Sigmoid colon (tissue), 4 donors: ENCODE measurements around the gene AADAT.

Experiments used
- EP300 ChIP-seq, 4 donors: sonication (generic); formaldehyde crosslinking; IDR thresholded peaks; one replicate each; pipeline ENCODE4 v1.6.1; 2017; ENCODE audit warnings: antibody characterized with exemption in 4 of 4
- POLR2A ChIP-seq, 2 donors: fragments of 450-650 bp; IDR thresholded peaks; one replicate each; pipeline ENCODE4 v1.6.1; 2016; ENCODE audit warnings: antibody characterized with exemption in 2 of 2, mild to moderate bottlenecking in 2 of 2, moderate library complexity in 2 of 2
- POLR2AphosphoS5 ChIP-seq, 4 donors: sonication (generic); formaldehyde crosslinking; IDR thresholded peaks; one replicate each; pipeline ENCODE4 v1.6.1; 2017; ENCODE audit warnings: antibody characterized with exemption in 4 of 4
- TF ChIP-seq, protein P1 (sequence below), 4 experiments: fragments of 450-650 bp in 3 of 4; fragments of 200-600 bp in 1 of 4; IDR thresholded peaks; one replicate each; pipeline ENCODE4 v1.5.1; 2016 to 2019; ENCODE audit warnings: antibody characterized with exemption in 4 of 4, mild to moderate bottlenecking in 3 of 4, moderate library complexity in 2 of 4

DNA sequence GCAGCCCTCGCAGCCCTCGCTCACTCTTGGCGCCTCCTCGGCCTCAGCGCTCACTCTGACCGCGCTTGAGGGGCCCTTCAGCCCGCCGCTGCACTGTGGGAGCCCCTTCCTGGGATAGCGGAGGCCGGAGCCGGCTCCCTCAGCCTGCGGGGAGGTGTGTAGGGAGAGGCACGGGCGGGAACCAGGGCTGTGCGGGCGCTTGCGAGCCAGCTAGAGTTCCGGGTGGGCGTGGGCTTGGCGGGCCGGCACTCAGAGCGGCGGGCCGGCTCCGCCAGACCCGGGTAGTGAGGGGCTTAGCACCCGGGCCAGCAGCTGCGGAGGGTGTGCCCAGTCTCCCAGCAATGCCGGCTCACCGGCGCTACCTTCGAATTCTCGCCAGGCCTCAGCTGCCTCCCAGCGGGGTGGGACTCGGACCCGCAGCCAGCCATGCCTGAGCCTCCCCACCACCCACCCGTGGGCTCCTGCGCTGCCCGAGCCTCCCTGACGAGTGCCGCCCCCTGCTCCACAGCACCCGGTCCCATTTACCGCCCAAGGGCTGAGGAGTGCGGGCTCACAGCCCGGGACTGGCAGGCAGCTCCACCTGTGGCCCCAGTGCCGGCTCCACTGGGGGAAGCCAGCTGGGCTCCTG lies 1.4 kb upstream of the AADAT start:
- TF ChIP-seq, protein P1, sequence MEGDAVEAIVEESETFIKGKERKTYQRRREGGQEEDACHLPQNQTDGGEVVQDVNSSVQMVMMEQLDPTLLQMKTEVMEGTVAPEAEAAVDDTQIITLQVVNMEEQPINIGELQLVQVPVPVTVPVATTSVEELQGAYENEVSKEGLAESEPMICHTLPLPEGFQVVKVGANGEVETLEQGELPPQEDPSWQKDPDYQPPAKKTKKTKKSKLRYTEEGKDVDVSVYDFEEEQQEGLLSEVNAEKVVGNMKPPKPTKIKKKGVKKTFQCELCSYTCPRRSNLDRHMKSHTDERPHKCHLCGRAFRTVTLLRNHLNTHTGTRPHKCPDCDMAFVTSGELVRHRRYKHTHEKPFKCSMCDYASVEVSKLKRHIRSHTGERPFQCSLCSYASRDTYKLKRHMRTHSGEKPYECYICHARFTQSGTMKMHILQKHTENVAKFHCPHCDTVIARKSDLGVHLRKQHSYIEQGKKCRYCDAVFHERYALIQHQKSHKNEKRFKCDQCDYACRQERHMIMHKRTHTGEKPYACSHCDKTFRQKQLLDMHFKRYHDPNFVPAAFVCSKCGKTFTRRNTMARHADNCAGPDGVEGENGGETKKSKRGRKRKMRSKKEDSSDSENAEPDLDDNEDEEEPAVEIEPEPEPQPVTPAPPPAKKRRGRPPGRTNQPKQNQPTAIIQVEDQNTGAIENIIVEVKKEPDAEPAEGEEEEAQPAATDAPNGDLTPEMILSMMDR (IDR thresholded peaks at IDR 0.05) = no peak
- TF ChIP-seq POLR2A (IDR thresholded peaks at IDR 0.05) (no peak), POLR2AphosphoS5 (IDR thresholded peaks at IDR 0.05) (no peak), EP300 (IDR thresholded peaks at IDR 0.05) (no peak)
